ENCODE data around the gene UQCC3. TPM values are rescaled to one million over a fixed set of nuclear protein-coding genes. Genes with fewer than 3 reads are reported as not detected.

UQCC3 gene
- total and polyA plus RNA-seq, 12 donors: 3.9 to 23.0 (median 5.7) TPM

DNA sequence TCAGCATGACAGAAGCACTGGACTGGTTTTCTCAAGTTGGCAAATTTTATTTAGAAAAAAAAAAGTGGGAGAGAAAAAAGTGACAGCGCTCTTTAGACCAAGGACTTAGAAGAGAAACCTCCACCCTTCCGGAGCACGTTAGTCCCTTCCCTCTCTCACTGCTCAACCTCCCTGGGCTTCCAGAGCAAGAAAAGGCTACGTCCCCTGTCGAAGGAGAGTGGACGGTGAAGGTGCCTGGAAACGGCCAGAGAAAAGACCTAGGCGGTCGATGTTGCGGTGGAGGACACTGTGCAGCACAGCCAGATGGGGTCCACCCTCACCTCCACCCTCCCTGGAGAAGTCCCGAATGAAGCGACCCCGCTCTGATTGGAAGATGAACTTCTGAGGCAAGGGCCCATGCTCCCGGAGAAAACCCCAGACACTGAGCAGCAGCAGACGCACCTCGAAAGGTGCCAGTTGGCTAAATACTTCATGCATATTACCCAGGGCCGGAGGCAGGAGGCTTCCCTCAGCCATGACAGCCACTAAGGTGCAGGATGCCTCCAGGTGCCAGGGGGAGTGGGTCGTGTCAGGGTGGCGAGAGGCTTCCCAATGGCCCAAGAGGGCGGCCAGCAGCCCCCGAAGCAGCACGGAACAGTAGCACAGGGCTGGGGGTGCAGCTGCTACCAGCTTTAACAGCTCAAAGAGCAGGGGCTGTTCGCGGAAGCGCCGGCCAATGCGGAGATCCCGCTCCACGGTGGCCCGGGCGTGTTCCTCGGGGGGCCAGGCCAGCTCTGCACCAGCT is 24.5 kb upstream of the UQCC3 start:
- intact Hi-C loops (cut with DNase I): loop anchor here in 2 of 10 donors (2.0 kb wide), 1 partner anchor 24 kb away; no protein-coding TSS in a partner anchor
- Histone ChIP-seq H3K4me1 (peaks cover 12 to 36% (median 33%) of the 10 kb centered on the region in 9 donors), H3K27ac (peak overlapping the region in 6 of 10 donors; percentile 6 to 98 (median 69)), H3K4me3 (peak overlapping the region in 7 of 10 donors; percentile 87 to 100 (median 96)), H3K9me3 (no peaks in the 10 kb centered on the region), H3K27me3 (no peaks in the 10 kb centered on the region), H3K36me3 (peaks cover 0 to 63% (median 27%) of the 10 kb centered on the region in 9 donors)
- TF ChIP-seq, protein P1, sequence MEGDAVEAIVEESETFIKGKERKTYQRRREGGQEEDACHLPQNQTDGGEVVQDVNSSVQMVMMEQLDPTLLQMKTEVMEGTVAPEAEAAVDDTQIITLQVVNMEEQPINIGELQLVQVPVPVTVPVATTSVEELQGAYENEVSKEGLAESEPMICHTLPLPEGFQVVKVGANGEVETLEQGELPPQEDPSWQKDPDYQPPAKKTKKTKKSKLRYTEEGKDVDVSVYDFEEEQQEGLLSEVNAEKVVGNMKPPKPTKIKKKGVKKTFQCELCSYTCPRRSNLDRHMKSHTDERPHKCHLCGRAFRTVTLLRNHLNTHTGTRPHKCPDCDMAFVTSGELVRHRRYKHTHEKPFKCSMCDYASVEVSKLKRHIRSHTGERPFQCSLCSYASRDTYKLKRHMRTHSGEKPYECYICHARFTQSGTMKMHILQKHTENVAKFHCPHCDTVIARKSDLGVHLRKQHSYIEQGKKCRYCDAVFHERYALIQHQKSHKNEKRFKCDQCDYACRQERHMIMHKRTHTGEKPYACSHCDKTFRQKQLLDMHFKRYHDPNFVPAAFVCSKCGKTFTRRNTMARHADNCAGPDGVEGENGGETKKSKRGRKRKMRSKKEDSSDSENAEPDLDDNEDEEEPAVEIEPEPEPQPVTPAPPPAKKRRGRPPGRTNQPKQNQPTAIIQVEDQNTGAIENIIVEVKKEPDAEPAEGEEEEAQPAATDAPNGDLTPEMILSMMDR (IDR thresholded peaks at IDR 0.05): no peak
- ATAC-seq (peak in 3 of 8 donors; percentile 0 to 21 (median 1)), DNase-seq (no peak)
- 62% methylated on average over 32 of the region's 32 CpGs for WGBS, 2 donors

DNA sequence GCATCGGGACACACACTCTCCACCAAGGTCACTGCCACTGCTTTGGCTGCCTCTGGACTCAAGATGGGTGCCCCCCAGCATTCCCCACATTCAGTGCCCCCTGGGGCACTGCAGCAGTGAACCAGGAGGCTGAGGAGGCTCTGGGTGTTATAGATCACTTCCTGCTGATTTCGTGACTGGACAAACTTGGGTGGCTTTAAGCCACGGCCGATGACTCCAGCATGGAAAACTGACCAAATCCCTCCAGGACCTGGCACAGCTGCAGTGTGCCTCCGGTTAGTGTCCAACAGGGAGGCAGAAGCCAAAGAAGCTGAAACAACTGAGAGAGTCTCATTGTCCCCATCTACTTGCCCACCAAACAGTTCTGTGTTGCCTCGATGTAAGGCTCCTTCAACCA is 23.9 kb upstream of the UQCC3 start:
- no peak for DNase-seq
- no peak for ATAC-seq
- 88 to 92% methylated on average over 6 of the region's 6 CpGs for WGBS, 2 donors
- no peak overlapping the region for H3K27ac ChIP-seq
- H3K9me3 ChIP-seq: no peaks in the 10 kb centered on the region
- TF ChIP-seq, protein P1 (IDR thresholded peaks at IDR 0.05): no peak
- no peak overlapping the region for H3K4me3 ChIP-seq
- peaks cover 12 to 42% (median 39%) of the 10 kb centered on the region in 9 donors for H3K4me1 ChIP-seq
- intact Hi-C loops (cut with DNase I): loop anchor here in 2 of 10 donors (2.0 kb wide), 1 partner anchor 25 kb away; no protein-coding TSS in a partner anchor
- H3K36me3 ChIP-seq: peaks cover 0 to 57% (median 27%) of the 10 kb centered on the region in 9 donors
- H3K27me3 ChIP-seq: no peaks in the 10 kb centered on the region

DNA sequence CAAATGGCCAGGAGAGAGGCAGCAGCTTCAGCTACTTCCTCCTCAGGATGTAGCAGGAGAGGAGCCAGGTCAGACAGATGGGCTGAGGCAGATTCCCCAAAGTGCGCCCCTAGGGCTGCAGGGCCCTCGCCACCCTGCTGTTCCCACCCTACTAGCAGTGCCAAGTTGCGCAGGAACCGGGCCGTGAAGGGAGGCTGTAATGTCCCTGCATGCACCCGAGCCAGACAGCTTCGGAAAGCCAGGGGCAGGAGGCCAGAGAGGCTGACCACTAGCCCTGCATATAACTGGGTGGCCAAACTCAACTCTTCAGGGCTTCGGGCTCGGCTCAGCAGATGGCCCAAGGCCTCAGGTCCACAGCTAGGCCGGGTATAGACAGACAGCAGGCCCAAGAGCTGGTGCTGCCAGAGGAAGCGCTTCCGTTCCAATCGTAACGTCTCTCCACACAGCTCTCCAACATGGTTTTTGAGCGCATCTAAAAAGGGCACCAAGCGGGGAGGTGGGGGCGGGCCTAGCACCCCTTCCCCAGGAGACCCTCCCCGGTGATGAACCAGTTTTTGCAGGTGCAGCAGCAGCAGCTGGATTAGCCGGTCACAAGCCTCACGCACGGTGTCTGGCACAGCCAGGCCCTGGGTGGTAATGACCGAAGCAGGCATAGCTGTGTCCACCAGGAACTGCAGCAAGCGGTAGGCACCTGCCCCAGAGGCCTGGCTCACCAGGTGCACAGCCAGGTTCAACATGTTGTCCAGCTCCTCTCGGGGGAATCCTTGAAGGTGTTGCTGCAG is 23.1 kb upstream of the UQCC3 start:
- Histone ChIP-seq H3K27ac (no peak overlapping the region), H3K27me3 (no peaks in the 10 kb centered on the region), H3K4me3 (no peak overlapping the region), H3K9me3 (no peaks in the 10 kb centered on the region), H3K36me3 (peaks cover 0 to 49% (median 20%) of the 10 kb centered on the region in 9 donors), H3K4me1 (peaks cover 12 to 44% (median 40%) of the 10 kb centered on the region in 9 donors)
- TF ChIP-seq, protein P1 (IDR thresholded peaks at IDR 0.05): no peak
- DNase-seq (no peak), ATAC-seq (no peak)
- 92 to 94% methylated on average over 24 of the region's 24 CpGs for WGBS, 2 donors
- intact Hi-C loops (cut with DNase I): no loop called here

DNA sequence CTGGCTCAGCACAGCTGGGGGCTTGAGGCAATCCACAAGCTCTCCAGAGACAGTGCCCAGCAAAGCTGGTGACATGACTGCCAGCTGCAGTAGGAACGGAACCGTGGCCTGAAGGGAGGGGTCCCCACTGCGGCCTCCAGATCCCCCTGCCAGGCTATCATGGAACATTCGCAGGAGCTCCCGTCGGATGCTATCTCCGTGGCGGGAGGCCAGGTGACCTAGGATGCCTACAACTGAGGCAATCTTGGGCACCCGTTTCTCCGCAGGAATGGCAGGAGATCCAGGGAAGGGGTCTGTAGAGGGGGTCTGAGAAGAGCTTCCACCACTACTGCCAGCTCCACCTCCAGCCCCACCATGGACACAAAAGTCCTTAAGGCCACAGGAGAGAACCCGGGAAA is 22.5 kb upstream of the UQCC3 start:
- no peak for ATAC-seq
- Histone ChIP-seq H3K4me3 (no peak overlapping the region), H3K9me3 (no peaks in the 10 kb centered on the region), H3K27ac (no peak overlapping the region), H3K4me1 (peaks cover 12 to 44% (median 40%) of the 10 kb centered on the region in 9 donors), H3K36me3 (peaks cover 0 to 43% (median 17%) of the 10 kb centered on the region in 9 donors), H3K27me3 (no peaks in the 10 kb centered on the region)
- no peak for DNase-seq
- TF ChIP-seq, protein P1 (IDR thresholded peaks at IDR 0.05): no peak
- WGBS, 2 donors: 82 to 85% methylated on average over 11 of the region's 11 CpGs
- intact Hi-C loops (cut with DNase I): no loop called here

Measured in heart right ventricle (tissue), 16 donors.